Stimulated activated CD8-positive, alpha-beta memory T cell treated with anti-CD3 and anti-CD28 coated beads, Interleukin-15, amount 100 ng/mL, for 48 hours (primary cell): ENCODE data around the gene NXN.
"Not testable (repeated sequence)": the region's sequence is repeated elsewhere in the genome, so short reads cannot be mapped to it uniquely, and the experiment has no call there.

Source experiments
- DNase-seq, 2 donors: peaks; one replicate each; pipeline ENCODE4 v3.0.0-alpha.2; 2020; ENCODE audit warnings: low read depth in 2 of 2

The NXN gene

GRCh38 chr17:917941-918740, 61.4 kb downstream of the NXN start:
- DNase-seq = no peak

GRCh38 chr17:917391-917811, 62.2 kb downstream of the NXN start:
- DNase-seq = no peak

- no peak for DNase-seq
Measured at GRCh38 chr17:916315-916714, 63.3 kb downstream of the NXN start.

GRCh38 chr17:915538-916201, 63.9 kb downstream of the NXN start:
- DNase-seq = no peak

GRCh38 chr17:914561-914960, 65.0 kb downstream of the NXN start:
- no peak for DNase-seq

- DNase-seq = no peak
Measured at GRCh38 chr17:913207-913606, 66.4 kb downstream of the NXN start.

GRCh38 chr17:909642-910323, 69.8 kb downstream of the NXN start:
- DNase-seq = no peak

GRCh38 chr17:907725-908124, 71.9 kb downstream of the NXN start:
- no peak for DNase-seq

GRCh38 chr17:905708-906107, 73.9 kb downstream of the NXN start:
- not testable (repeated sequence) for DNase-seq

GRCh38 chr17:903691-904481, 75.7 kb downstream of the NXN start:
- no peak for DNase-seq

- no peak for DNase-seq
Measured at GRCh38 chr17:902463-902862, 77.1 kb downstream of the NXN start.

GRCh38 chr17:901964-902363, 77.6 kb downstream of the NXN start:
- DNase-seq = no peak

GRCh38 chr17:901191-901950, 78.2 kb downstream of the NXN start:
- no peak for DNase-seq

GRCh38 chr17:900336-900934, 79.1 kb downstream of the NXN start:
- no peak for DNase-seq

GRCh38 chr17:897970-898619, 81.5 kb downstream of the NXN start:
- DNase-seq = no peak

- DNase-seq = no peak
Measured at GRCh38 chr17:896953-897661, 82.5 kb downstream of the NXN start.

GRCh38 chr17:896454-896853, 83.1 kb downstream of the NXN start:
- no peak for DNase-seq

- DNase-seq = no peak
Measured at GRCh38 chr17:892958-893357, 86.6 kb downstream of the NXN start.

- DNase-seq = peak in 1 of 2 donors; percentile 8
Measured at GRCh38 chr17:888998-889441, 90.6 kb downstream of the NXN start.
